DND-41 (cell line): ENCODE data around the gene BGN.

Experiments
- CTCF ChIP-seq: IDR thresholded peaks from 2 replicates; pipeline ENCODE4 v1.5.1; 2012; ENCODE audit warnings: borderline replicate concordance, low read length, moderate library complexity, mild to moderate bottlenecking; ENCODE audit not compliant: poor library complexity, severe bottlenecking; ENCODE audit errors: extremely low read depth
- EZH2 ChIP-seq: IDR thresholded peaks from 3 replicates; pipeline ENCODE4 v1.6.1; 2012; ENCODE audit warnings: borderline replicate concordance, low read depth, mild to moderate bottlenecking, moderate library complexity, low read length, inconsistent platforms; ENCODE audit not compliant: severe bottlenecking

- TF ChIP-seq CTCF, result no peak
- TF ChIP-seq EZH2, result no peak
Measured at GRCh38 chrX:153456161-153456560, 38.6 kb upstream of the BGN start.
